ENCODE results near the gene CGNL1. TPM values are rescaled to one million over a fixed set of nuclear protein-coding genes. Genes with fewer than 3 reads are reported as not detected.
A peak's percentile ranks its signal among the peaks of the same experiment; 100 is the strongest.

Gene CGNL1
- total and polyA plus RNA-seq, 7 donors: 0.18 to 2.2 (median 0.37) TPM

- no peak for DNase-seq
- no peak overlapping the region for H3K4me3 ChIP-seq
- intact Hi-C loops (cut with DNase I): no loop called here
- H3K27me3 ChIP-seq (ENCODE audit: insufficient read depth in 3 of 3, low read length in 2 of 3): no peaks in the 10 kb centered on the region
- H3K36me3 ChIP-seq (ENCODE audit: insufficient read depth in 1 of 2, low read depth in 1 of 2): no peaks in the 10 kb centered on the region
- no peak for TF ChIP-seq CTCF (IDR thresholded peaks at IDR 0.05)
- H3K4me1 ChIP-seq: no peaks in the 10 kb centered on the region
- no peaks in the 10 kb centered on the region for H3K9me3 ChIP-seq
- WGBS, 3 donors: 82 to 85% (median 84%) methylated on average over 5 of the region's 5 CpGs
- no peak overlapping the region for H3K27ac ChIP-seq
- ATAC-seq: no peak
Observed at GRCh38 chr15:57533448-57533799, 157.1 kb downstream of the CGNL1 start.

GRCh38 chr15:57534281-57534680 lies 158.0 kb downstream of the CGNL1 start:
- no peaks in the 10 kb centered on the region for H3K9me3 ChIP-seq
- intact Hi-C loops (cut with DNase I): no loop called here
- 28 to 36% (median 34%) methylated on average over 6 of the region's 6 CpGs for WGBS, 3 donors
- H3K27ac ChIP-seq: no peak overlapping the region
- H3K27me3 ChIP-seq (ENCODE audit: insufficient read depth in 3 of 3, low read length in 2 of 3): no peaks in the 10 kb centered on the region
- no peaks in the 10 kb centered on the region for H3K36me3 ChIP-seq (ENCODE audit: insufficient read depth in 1 of 2, low read depth in 1 of 2)
- ATAC-seq (peak in 1 of 4 donors; percentile 47), DNase-seq (no peak)
- TF ChIP-seq CTCF (IDR thresholded peaks at IDR 0.05): no peak
- H3K4me1 ChIP-seq: no peaks in the 10 kb centered on the region
- no peak overlapping the region for H3K4me3 ChIP-seq

GRCh38 chr15:57537072-57537471 lies 160.8 kb downstream of the CGNL1 start:
- DNase-seq (peak in 1 of 2 donors; percentile 39), ATAC-seq (peak; percentile 62 to 80 (median 75))
- H3K4me3 ChIP-seq: no peak overlapping the region
- no peak for TF ChIP-seq CTCF (IDR thresholded peaks at IDR 0.05)
- no peak overlapping the region for H3K27ac ChIP-seq
- 42 to 52% (median 44%) methylated on average over 7 of the region's 7 CpGs for WGBS, 3 donors
- no peaks in the 10 kb centered on the region for H3K9me3 ChIP-seq
- no peaks in the 10 kb centered on the region for H3K36me3 ChIP-seq (ENCODE audit: insufficient read depth in 1 of 2, low read depth in 1 of 2)
- no peaks in the 10 kb centered on the region for H3K4me1 ChIP-seq
- H3K27me3 ChIP-seq (ENCODE audit: insufficient read depth in 3 of 3, low read length in 2 of 3): no peaks in the 10 kb centered on the region
- intact Hi-C loops (cut with DNase I): no loop called here

- no peak for ATAC-seq
- Histone ChIP-seq H3K27ac (no peak overlapping the region), H3K9me3 (no peaks in the 10 kb centered on the region), H3K4me3 (no peak overlapping the region), H3K36me3 (ENCODE audit: insufficient read depth in 1 of 2, low read depth in 1 of 2) (no peaks in the 10 kb centered on the region), H3K27me3 (ENCODE audit: insufficient read depth in 3 of 3, low read length in 2 of 3) (no peaks in the 10 kb centered on the region), H3K4me1 (no peaks in the 10 kb centered on the region)
- DNase-seq: no peak
- intact Hi-C loops (cut with DNase I): no loop called here
- no peak for TF ChIP-seq CTCF (IDR thresholded peaks at IDR 0.05)
- 81 to 87% (median 83%) methylated on average over 4 of the region's 4 CpGs for WGBS, 3 donors
Observed at GRCh38 chr15:57537488-57538264, 161.4 kb downstream of the CGNL1 start.

- DNase-seq: no peak
- ATAC-seq: no peak
- H3K36me3 ChIP-seq (ENCODE audit: insufficient read depth in 1 of 2, low read depth in 1 of 2): no peaks in the 10 kb centered on the region
- H3K27ac ChIP-seq: no peak overlapping the region
- H3K4me1 ChIP-seq: no peaks in the 10 kb centered on the region
- H3K27me3 ChIP-seq (ENCODE audit: insufficient read depth in 3 of 3, low read length in 2 of 3): no peaks in the 10 kb centered on the region
- H3K4me3 ChIP-seq: no peak overlapping the region
- intact Hi-C loops (cut with DNase I): no loop called here
- no peak for TF ChIP-seq CTCF (IDR thresholded peaks at IDR 0.05)
- no peaks in the 10 kb centered on the region for H3K9me3 ChIP-seq
Observed at GRCh38 chr15:57538265-57538529, 161.9 kb downstream of the CGNL1 start.
